Fibroblast of skin of right biceps (primary cell): Measurements from ENCODE around the gene GPR148.
"Not testable (repeated sequence)": the region's sequence is repeated elsewhere in the genome, so short reads cannot be mapped to it uniquely, and the experiment has no call there.

Experiments
- DNase-seq: peaks from one replicate; pipeline ENCODE4 v3.0.0-alpha.2; 2013

Gene GPR148, protein sequence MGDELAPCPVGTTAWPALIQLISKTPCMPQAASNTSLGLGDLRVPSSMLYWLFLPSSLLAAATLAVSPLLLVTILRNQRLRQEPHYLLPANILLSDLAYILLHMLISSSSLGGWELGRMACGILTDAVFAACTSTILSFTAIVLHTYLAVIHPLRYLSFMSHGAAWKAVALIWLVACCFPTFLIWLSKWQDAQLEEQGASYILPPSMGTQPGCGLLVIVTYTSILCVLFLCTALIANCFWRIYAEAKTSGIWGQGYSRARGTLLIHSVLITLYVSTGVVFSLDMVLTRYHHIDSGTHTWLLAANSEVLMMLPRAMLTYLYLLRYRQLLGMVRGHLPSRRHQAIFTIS

DNA sequence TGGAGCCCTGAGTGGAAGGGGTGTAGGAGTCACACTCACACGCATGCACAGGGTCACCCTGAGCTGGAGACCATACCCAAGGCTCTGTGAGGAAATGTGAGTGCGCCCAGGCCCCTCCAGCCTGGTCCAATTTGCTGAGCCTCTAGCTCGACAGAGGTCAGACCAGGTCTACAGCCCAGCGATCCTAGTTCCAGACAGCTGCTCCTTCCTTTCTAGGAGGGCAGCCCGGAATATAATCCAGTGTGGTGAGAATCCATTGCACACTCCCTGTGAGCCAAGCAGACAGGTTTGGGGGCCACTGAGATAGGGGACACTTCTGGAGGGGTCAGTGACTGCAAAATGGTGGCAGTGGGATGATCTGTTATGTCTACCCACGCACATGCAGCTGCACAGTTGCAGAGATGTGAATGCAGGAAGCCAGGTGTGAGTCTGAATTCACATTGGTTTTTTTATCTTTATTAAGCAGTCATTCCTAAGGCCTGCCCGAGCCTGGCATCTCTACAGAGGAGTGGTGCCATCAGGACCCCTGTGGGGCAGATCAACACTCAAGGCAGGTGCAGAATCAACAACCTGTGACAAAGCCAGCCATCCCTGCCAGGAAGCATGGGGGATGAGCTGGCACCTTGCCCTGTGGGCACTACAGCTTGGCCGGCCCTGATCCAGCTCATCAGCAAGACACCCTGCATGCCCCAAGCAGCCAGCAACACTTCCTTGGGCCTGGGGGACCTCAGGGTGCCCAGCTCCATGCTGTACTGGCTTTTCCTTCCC lies at the start of gene GPR148:
Gene GPR148, plus strand, starts transcription at position 522 of the 768 bp plus-strand sequence. Its CDS starts 82 bp downstream, at position 604.
- no peak for DNase-seq

DNA sequence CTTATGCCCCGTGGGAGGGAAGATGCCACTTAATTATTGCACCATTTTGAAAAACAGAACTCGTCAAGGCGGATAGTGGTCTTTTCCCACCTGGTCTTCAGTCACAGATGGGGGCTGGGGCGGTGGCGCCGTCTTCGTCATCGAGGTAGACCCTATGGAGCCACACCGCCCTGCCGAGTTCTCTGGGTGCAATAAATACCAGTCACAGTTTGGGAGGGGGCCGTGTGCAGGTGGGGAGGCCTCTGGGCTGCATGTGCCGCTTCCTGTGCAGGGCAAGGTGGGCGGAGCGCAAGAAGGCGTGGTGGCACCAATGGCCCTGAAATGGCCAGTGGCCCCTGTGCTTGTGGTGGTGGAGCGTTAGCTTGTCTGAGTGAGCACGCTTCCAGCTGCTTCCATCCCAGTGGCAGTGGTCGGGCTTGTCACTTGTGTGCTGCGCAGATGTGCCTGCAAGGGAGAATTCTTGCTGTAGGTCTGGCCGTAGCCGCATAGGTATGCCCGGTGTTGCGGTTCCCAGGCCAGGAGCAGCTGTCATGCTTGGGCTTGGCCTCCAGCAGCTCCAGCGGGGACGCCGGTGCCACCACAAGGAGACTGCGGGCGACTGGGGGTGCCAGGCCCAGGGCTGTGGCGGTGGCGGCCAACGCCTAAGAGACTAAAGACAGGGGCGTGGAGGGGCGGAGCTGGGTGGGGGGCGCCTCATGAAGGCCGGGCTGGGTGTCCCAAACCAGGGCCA lies 36.7 kb upstream of the GPR148 start:
- DNase-seq, result not testable (repeated sequence)

DNA sequence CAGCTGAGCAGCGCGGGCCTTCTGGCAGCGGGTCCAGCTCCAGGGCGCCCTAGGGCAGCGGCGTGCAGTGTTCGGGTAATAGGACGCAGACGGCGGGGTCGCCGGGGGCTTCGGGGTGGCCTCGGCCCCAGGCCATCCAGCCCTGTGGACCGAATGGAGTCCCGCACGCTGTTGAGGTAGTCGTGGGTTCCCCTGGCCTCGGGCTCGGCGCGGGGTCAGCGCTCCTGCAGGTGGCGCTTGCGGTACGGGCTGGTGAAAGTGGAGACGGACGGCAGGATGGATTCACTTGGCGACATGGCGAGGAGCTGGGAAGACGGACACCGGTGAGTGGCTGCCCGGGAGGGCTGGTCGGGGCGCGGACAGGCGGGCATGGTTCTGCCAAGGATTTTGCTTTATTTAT lies 35.4 kb upstream of the GPR148 start:
- DNase-seq, result peak; percentile 2

DNA sequence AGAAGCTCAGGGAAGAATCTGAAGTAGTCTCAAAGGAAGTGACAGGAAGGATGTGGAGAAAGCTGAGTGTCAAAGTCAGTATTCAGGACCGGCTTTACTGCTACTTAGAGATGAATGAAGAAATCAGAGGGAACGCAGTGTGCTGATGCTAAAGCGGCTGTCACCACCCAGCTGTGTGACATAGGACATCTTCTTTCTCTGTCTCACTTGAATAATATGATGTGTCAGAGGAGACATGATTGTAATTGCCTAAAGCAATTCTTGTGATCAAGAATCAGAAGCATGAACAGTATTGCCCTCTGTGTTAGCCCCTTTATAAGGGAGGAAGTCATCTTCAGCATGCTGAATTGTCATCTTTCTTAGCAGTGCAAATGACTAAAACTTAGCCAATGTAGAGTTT lies 25.6 kb upstream of the GPR148 start:
- DNase-seq, result not testable (repeated sequence)

DNA sequence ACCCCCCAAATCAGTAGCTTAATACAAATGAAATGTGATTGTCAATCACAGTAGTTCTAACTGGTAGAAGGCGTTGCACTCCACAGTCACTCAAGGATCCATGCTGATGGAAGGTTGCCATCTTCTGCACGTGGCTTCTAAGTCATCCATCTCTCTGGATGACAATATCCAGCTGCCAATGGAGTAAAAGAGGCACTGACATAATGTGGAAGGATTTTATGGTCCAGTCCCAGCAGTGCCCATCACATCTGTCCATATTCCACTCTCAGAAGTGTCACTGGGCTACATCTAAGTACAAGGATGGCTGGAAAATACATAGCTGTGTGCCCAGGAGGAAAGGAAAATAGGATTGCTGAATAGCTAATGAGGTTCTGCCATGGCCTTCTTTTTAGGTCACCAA lies 14.1 kb upstream of the GPR148 start:
- not testable (repeated sequence) for DNase-seq

DNA sequence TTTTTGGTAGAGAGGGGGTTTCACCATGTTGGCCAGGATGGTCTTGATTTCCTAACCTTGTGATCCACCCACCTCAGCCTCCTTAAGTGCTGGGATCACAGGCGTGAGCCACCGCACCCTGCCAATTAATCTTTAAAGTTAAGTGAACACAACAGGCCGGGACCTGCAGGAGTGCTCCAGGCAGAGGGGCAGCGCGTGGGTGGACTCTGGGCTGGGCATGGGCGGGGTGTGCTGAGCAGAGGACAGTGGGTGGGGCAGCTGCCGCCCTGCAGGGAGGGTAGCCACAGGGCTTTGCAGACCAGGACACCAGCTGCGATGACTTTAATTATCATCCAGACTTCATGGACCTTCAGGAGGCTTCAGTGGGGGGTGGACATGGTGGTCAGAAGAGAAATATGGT lies 8.8 kb upstream of the GPR148 start:
- DNase-seq, result no peak

DNA sequence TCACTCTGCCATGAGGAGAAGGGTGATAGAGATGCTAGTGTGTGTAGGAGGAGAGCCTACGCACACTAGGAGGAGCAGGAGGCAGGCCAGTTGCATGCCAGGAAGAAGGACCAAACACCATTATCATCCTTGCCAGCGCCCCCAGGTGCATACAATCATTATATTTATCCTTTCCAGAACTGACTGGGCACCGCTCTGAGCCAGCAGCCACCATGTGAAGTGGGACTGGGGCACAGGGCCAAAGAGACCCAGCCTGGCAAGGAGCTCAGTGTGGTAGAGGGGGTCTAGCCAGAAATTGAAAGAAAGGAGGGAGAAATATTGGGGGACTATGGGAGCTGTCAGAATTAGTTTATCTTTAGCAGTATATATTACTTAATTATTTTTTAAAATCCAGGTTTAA lies 8.3 kb upstream of the GPR148 start:
- no peak for DNase-seq

DNA sequence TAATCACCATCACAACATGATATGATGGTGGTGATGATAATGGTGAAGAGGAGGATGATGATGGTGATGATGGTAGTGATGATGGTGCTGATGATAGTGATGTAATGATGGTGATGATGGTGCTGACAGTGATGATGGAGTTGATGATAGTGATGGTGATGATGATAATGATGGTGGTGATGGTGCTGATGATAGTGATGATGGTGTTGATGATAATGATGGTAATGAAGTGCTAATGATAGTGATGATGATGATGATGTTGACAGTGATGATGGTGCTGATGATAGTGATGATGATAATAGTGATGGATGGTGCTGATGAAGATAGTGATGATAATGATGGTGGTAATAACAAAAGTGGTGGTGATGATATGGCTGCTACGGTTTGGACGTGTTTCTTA lies 4.4 kb upstream of the GPR148 start:
- no peak for DNase-seq

DNA sequence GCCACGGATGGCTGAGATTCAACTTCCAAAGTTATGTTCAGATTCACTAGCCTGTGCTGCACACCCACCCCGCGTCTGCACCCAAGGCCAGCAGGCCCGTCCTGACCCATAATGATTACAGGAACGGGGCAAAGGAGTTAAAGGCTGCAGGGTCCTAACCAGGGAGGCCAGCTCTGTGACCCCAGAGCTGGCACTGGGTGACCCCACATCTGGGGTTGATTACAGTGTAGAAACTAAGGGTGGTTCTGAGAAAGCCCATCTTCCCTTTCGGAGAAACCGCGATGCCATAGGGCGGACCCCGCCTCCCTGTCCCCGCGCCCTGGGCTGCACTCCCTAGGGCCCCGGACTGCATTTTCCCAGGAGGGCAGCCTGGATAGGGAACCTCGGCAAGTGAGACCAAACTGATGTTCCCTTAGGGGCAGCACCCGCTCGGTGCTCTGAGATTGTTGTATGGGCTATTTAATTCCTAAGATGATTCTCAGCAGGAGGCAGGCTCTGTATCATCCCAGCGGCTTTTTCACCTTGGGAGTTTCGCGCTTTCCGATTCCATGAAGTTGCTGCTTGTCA lies 2.2 kb upstream of the GPR148 start:
- no peak for DNase-seq

DNA sequence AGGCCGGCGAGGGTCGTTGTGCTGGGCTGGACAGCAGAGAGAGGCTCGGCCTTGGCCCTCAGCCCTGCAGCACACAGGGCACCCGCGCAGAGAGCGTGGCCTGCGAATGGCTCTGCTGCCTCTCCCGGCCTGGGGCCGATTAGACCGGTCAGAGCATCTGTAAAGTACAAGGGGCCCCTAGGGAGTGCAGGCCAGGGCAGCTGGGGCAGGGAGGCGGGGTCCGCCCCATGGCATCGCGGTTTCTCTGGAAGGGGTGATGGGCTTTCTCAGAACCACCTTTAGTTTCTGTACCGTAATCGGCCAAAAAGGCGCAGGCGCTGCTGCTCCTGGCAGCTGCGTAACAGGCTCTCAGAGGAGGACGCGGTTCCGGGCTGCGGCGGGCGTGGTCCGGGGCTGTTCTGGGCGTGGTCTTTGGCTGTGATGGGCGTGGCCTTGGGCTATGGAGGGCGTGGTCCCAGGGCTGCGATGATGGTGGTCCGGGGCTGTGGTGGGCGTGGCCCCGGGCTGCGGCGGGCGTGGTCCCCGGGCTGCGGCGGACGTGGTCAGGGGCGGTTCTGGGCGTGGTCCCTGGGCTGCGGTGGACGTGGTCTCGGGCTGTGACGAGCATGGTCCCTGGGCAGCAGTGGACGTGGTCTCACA lies 1.5 kb upstream of the GPR148 start:
- DNase-seq, result peak; percentile 77

DNA sequence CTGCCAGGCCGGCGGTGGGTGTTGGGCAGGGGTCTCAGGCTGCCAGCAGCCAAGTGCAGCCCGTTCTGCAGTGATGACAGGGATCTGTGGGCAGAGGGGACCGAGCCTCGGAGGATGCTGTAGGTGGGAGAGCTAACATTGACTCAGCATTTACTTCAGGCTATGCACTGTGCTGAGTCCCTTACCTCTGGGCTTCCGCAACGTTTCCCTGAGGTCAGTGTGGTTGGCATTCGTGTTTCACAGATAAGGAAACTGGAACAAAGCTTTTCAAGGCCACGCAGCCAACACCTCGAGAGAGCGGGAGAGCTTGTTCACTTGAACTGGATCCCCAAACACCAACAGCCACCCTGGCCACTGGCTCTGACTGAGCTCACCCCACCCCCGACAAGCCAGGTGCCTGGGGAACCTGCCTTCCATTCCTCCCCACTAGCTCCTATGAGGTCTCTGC lies 839 bp upstream of the GPR148 start:
- no peak for DNase-seq

DNA sequence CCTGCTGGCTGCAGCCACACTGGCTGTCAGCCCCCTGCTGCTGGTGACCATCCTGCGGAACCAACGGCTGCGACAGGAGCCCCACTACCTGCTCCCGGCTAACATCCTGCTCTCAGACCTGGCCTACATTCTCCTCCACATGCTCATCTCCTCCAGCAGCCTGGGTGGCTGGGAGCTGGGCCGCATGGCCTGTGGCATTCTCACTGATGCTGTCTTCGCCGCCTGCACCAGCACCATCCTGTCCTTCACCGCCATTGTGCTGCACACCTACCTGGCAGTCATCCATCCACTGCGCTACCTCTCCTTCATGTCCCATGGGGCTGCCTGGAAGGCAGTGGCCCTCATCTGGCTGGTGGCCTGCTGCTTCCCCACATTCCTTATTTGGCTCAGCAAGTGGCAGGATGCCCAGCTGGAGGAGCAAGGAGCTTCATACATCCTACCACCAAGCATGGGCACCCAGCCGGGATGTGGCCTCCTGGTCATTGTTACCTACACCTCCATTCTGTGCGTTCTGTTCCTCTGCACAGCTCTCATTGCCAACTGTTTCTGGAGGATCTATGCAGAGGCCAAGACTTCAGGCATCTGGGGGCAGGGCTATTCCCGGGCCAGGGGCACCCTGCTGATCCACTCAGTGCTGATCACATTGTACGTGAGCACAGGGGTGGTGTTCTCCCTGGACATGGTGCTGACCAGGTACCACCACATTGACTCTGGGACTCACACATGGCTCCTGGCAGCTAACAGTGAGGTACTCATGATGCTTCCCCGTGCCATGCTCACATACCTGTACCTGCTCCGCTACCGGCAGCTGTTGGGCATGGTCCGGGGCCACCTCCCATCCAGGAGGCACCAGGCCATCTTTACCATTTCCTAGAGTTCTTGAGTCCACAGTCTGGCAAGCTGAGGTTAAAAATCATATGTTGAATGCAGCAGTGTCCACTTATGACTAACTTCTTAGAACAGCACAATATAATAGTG lies 741 bp downstream of the GPR148 start:
- DNase-seq, result no peak

DNA sequence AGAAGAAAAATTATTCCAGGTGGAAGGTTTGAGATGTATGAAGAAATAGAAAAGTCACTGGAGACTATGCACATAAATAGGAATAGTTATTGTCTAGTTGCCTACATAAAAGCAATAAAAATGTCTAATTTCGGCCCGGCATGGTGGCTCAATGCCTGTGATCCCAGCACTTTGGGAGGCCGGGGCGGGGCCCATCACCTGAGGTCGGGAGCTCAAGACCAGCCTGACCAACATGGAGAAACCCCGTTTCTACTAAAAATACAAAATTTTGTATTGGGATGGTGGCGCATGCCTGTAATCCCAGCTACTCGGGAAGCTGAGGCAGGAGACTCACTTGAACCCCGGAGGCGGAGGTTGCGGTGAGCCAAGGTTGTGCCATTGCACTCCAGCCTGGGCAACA lies 3.4 kb downstream of the GPR148 start:
- DNase-seq, result not testable (repeated sequence)

DNA sequence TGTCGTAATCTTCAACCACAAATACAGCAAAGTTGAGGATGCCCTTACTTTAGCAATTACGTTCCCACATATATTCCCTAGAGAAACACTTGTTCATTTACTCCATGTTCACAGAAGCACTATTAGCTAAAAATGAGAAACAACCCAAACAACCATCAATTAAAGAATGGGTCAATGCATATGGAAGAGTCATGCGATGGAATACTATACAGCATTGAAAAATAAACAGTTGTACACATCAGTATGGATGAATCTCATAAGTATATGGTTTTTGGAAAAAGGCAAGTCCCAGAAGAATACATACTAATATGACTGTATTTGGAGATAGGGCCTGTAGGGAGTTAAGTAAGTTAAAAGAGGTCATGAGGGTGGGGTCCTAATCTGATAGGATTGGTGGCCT lies 6.3 kb downstream of the GPR148 start:
- DNase-seq, result no peak

DNA sequence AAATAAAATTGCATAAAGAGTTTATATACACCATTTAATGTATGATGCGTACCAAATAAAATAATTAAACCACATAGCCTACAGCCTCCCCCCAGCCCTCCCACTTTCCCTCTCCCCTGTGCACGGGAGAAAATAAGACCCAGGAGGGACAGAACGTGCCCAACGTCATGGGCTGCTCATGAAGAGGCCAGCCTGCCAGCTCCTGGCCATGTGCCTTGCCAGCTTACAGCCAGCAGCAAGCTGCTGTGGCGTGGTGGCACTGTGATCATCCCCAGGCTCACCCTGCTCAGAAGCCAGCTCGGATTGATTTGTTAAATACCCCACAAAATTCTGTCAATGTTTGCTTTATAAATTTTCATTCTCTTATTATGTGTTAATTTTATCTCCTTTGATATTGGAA lies 7.6 kb downstream of the GPR148 start:
- DNase-seq, result no peak

DNA sequence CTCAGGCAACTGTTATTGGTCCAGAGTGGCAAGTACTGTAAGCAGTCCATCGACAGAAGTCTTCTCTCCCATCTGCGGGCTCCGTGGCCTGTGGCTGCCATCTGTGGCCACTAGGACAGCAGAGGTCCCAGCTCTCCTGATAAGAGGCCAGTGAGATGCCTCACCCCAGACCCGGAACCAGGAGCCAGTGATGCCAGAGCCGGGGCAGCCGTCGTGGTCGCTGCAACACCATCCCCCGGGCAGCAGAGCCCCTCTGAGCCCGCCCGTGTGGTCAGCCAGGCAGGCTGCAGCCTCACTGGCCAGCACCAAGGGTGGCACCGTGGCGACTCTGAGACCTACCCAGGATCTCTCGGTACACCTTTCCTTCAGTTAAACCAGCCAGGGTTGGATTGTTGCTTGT lies 8.7 kb downstream of the GPR148 start:
- DNase-seq, result no peak

DNA sequence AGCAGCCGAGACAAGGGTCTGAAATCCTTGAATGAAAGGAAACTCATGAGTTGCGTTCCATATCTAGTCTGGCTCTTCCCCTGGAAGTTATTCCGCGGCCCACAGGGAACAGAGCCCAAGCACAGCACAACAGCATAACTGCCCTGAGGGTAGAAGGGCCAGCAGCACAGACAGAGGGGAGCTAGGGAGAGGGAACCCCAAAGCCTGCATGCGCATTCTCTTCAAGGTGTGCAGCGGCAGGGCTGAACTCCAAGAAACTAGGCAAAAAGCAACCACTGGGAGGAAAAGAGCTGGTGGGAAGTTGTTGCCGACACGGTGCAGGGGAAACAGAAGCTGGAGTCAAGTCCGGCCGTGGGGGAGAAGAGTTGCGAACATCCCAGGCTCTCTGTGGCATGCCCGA lies 11.8 kb downstream of the GPR148 start:
- DNase-seq, result no peak

DNA sequence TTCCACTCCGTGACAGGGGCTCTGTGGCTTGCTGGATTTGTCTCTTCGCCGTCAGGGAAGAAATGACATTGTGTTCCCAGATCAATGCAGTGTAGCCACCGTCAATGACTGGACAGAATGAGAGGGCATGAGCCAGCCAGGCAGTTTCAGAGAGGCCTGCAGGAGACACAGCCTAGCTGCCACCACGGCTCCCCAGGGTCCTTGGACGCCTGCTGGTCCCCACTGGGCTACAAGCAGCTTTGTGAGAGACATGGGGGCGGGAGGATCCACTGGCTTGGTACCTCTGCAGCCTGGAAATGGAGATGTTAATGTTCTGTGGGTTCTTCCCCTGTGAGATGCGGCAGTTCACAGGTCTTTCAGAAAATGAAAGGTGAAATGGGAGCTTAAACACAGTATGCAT lies 14.4 kb downstream of the GPR148 start:
- DNase-seq, result no peak

DNA sequence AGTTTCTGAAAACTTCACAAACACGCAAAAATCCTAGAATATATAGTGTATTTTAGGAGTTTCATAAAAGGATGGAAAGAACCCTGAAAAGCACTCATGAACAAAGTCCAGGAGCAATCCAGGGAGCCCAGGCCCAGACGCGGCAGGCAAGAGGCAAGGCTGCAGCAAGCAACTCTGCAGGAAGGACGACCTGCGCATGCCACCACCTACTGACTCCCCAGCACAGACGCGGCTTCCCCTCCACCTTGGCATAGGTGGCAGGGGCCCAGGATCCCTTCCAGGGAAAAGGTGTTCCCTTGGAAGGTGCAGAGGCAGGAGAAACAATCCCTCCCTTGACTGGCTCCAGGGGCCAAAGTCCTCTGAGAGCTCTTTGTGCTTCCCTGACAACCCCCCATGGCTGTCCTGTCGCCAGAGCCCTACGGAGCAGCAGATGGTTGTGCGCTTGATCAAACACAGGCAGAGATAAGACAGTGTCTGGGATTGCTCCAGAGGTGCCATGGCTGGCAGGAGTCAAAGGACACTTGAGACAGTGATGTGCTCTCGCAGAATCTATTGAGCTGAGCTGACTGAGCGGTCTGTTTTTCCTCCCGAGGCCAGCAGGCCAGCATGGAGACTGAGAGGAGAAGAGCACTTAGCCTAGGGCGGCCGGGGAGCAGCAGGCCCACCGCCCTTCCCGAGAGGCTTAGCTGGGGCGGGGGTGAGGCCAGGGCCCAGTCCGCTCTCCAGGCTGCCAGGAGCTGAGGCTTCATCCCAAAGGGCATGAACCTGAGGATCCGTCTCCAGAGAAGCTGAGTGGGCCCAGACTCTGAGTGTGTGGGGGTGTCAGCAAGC lies 15.6 kb downstream of the GPR148 start:
- DNase-seq, result no peak

DNA sequence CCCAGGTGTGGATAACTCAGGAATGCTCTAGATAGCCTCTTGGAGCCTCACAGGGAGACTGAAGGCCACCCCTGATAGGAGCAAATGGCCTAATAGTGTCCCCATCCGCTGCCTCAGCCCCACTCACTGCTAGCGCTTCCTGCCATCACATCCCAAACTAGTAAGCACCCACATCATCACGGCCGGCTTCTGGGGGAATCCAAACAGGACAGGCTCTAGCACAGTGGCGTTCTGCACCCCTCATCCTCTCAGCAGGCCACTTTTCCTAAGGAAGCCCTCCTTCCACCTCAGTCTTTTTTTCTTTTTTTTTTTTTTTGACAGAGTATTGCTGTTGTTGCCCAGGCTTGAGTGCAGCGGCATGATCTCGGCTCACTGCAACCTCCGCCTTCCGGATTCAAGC lies 20.2 kb downstream of the GPR148 start:
- no peak for DNase-seq

DNA sequence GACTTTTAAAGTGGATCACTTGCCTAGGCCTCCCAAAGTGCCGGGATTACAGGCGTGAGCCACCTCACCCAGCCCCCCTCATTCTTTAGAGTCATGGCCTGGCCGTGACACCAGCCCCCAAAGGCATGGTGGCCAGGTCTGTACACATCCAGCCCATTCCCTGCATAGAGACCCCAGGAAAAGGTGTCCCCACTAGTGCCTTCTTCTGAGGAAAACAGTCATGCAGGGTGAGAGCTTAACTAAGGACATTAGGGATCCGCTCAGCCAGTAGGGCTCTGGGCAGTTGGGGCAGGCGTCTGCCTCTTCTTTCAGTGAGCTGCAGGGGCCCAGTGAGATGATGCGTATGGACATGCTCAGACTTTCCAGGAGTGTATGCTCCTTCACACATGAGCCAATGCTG lies 20.8 kb downstream of the GPR148 start:
- no peak for DNase-seq
